H1 (cell line): Measurements from ENCODE around the gene COL9A2.

Experiments used
- E2F6 ChIP-seq: IDR thresholded peaks from 2 replicates; pipeline ENCODE4 v1.6.1; 2012; ENCODE audit warnings: inconsistent platforms
- MAX ChIP-seq: IDR thresholded peaks from 2 replicates; pipeline ENCODE4 v1.6.1; 2012; ENCODE audit warnings: inconsistent platforms
- RFX5 ChIP-seq: IDR thresholded peaks from 2 replicates; pipeline ENCODE4 v1.6.1; 2011; ENCODE audit warnings: low read depth, low read length, improper control_type of control experiment, borderline replicate concordance
- TBP ChIP-seq: IDR thresholded peaks from 2 replicates; pipeline ENCODE4 v1.6.1; 2011; ENCODE audit warnings: low read depth, low read length, improper control_type of control experiment
- TF ChIP-seq, protein P1 (sequence below), 3 experiments: IDR thresholded peaks; 1 replicate in 2 of 3; 2 replicates in 1 of 3; pipeline versions ENCODE4 v1.5.1 to v1.6.1; 2011; ENCODE audit warnings: low read length in 3 of 3, mild to moderate bottlenecking in 3 of 3, inconsistent platforms in 2 of 3, low read depth in 1 of 3, moderate library complexity in 1 of 3; ENCODE audit not compliant: insufficient read depth in 1 of 3; ENCODE audit errors: control extremely low read depth in 1 of 3

DNA sequence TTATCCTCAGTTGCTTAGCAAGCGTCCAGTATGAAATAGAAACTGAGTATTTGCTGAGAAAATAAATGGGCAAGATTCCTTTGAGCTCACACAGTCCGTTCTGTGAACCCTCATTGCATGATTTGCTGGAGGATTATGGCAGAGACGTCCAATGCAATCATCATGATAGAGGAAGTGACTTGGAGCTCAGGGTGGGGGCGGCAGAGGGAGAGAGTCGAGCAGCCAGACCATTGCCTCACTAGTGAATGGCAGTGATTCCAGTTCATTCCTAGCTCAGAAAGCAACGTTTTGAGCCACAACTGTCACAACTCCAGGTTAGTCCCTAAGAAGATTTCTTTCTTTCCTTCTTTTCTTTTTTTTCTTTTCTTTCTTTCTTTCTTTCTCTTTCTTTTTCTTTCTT, 27.5 kb upstream of the COL9A2 start:
- TF ChIP-seq MAX (no peak), TBP (no peak), RFX5 (no peak), E2F6 (no peak)
- TF ChIP-seq, protein P1, sequence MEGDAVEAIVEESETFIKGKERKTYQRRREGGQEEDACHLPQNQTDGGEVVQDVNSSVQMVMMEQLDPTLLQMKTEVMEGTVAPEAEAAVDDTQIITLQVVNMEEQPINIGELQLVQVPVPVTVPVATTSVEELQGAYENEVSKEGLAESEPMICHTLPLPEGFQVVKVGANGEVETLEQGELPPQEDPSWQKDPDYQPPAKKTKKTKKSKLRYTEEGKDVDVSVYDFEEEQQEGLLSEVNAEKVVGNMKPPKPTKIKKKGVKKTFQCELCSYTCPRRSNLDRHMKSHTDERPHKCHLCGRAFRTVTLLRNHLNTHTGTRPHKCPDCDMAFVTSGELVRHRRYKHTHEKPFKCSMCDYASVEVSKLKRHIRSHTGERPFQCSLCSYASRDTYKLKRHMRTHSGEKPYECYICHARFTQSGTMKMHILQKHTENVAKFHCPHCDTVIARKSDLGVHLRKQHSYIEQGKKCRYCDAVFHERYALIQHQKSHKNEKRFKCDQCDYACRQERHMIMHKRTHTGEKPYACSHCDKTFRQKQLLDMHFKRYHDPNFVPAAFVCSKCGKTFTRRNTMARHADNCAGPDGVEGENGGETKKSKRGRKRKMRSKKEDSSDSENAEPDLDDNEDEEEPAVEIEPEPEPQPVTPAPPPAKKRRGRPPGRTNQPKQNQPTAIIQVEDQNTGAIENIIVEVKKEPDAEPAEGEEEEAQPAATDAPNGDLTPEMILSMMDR (IDR thresholded peaks at IDR 0.05; ENCODE audit: control extremely low read depth in 1 of 3, insufficient read depth in 1 of 3, low read depth in 1 of 3, low read length in 3 of 3) = no peak
